Heart left ventricle (tissue), 16 donors: ENCODE results near the gene SUMF1. TPM values are rescaled to one million over a fixed set of nuclear protein-coding genes. Genes with fewer than 3 reads are reported as not detected.
A peak's percentile ranks its signal among the peaks of the same experiment; 100 is the strongest.
"Not testable (repeated sequence)": the region's sequence is repeated elsewhere in the genome, so short reads cannot be mapped to it uniquely, and the experiment has no call there.

Experiments used
- ATAC-seq, 4 donors: fragments of 200-7000 bp; cut with Tn5 transposase; one replicate each; pipeline ENCODE4 v1.9.1; 2020 to 2022; ENCODE audit warnings: moderate library complexity in 4 of 4, mild to moderate bottlenecking in 3 of 4, moderate number of reproducible peaks in 1 of 4
- DNase-seq, 5 donors: peaks; one replicate each; pipeline ENCODE4 v3.0.0-alpha.2; 2020
- H3K27ac ChIP-seq, 12 donors: fragments of 200-600 bp; sonication (generic) in 4 of 12; one replicate each; pipeline versions ENCODE4 v1.5.0 to v1.8.0; 2016 to 2022; ENCODE audit warnings: mild to moderate bottlenecking in 2 of 12
- H3K27me3 ChIP-seq, 9 donors: fragments of 200-600 bp; sonication (generic) in 2 of 9; one replicate each; pipeline versions ENCODE4 v1.5.1 to v1.8.0; 2016 to 2022; ENCODE audit warnings: mild to moderate bottlenecking in 3 of 9
- H3K36me3 ChIP-seq, 9 donors: fragments of 200-600 bp; sonication (generic) in 2 of 9; one replicate each; pipeline versions ENCODE4 v1.5.0 to v1.8.0; 2018 to 2022; ENCODE audit warnings: mild to moderate bottlenecking in 2 of 9
- H3K4me1 ChIP-seq, 12 donors: fragments of 200-600 bp; sonication (generic) in 4 of 12; one replicate each; pipeline versions ENCODE4 v1.5.0 to v1.8.0; 2016 to 2022; ENCODE audit warnings: mild to moderate bottlenecking in 3 of 12
- H3K4me3 ChIP-seq, 12 donors: fragments of 200-600 bp; sonication (generic) in 4 of 12; one replicate each; pipeline versions ENCODE4 v1.5.0 to v1.8.0; 2017 to 2022; ENCODE audit warnings: mild to moderate bottlenecking in 9 of 12, moderate library complexity in 4 of 12
- H3K9me3 ChIP-seq, 12 donors: fragments of 200-600 bp; sonication (generic) in 4 of 12; one replicate each; pipeline versions ENCODE4 v1.5.0 to v1.8.0; 2016 to 2022; ENCODE audit warnings: mild to moderate bottlenecking in 1 of 12
- POLR2A ChIP-seq, 2 donors: fragments of 450-650 bp; IDR thresholded peaks; one replicate each; pipeline ENCODE4 v1.6.1; 2017; ENCODE audit warnings: antibody characterized with exemption in 2 of 2, mild to moderate bottlenecking in 2 of 2, moderate library complexity in 2 of 2
- WGBS, 4 donors: extraction: QIAGEN DNeasy Blood & Tissue Kit in 2 of 4; methylation state at CpG; one replicate each; pipeline versions ENCODE4 v1.1.5 to v1.1.7; 2013 to 2018; 5-methylcytosine and 5-hydroxymethylcytosine counted together
- intact Hi-C, 10 donors: fragments of 100-400 bp; cut with DNase I; formaldehyde crosslinking; loops; one replicate each; pipeline versions ENCODE4 v1.11.1 to v1.14.2; 2022
- polyA plus RNA-seq, 2 donors: library from polyadenylated mRNA; stranded (reverse); fragments of 200-250 nt; gene quantifications; one replicate each; pipeline ENCODE4 v1.2.3, GENCODE V29; 2013
- total RNA-seq, 9 donors: library from RNA; depleted of rRNA in 2 of 9; stranded (reverse); fragments of >200 nt in 2 of 9; fragmentation: NEBNext Ultra II Directional in 3 of 9; extraction: Animal tissue kit (Norgen Biotek cat#: 25700) in 3 of 9; gene quantifications; one replicate each; pipeline versions ENCODE4 v1.1.0 to v1.2.4, GENCODE V29; 2016 to 2023
- TF ChIP-seq, protein P1 (sequence below), 12 donors: fragments of 200-600 bp; sonication (generic) in 4 of 12; IDR thresholded peaks; one replicate each; pipeline versions ENCODE4 v1.5.0 to v1.8.0; 2018 to 2022; ENCODE audit warnings: antibody characterized with exemption in 12 of 12, mild to moderate bottlenecking in 5 of 12
- donor health status: ischemic (EF 13 %, LVEDD 7.1; RV severe dilation, severe dysfunction).
- donor health status: healthy with polysubstance abuse.
- donor health status: DM: no; HTN: yes; CAD: no.
- donor health status: DM: no; HTN: no; CAD: no.
- donor health status: ischemic (EF 25% LVEDD 6.9; RV normal size, moderate dysfunction).
- donor health status: ischemic (EF 25% LVEDD 5.7; RV mildly dilated, moderate dysfunction).
- donor health status: healthy.
- donor health status: DM: yes; HTN: yes; CAD: no.
- donor health status: ischemic (EF 35%, LVEDD 5.7; RV mildly dilated, moderate dysfunction).
- donor health status: nonischemic (EF 11% LVEDD 7.7; RV severe dilation, severe dysfunction).
- donor health status: DM: yes; HTN: yes; CAD: no.
- donor health status: PGD.
- donor health status: ischemic (EF 29% LVEDD 5.4; RV normal size, mild dysfunction).
- donor health status: nonischemic (EF 23%, LVEDD 6.1; RV moderate dilation, normal function).

Gene SUMF1
- total and polyA plus RNA-seq, 11 donors = 3.9 to 21.1 (median 11.2) TPM

DNA sequence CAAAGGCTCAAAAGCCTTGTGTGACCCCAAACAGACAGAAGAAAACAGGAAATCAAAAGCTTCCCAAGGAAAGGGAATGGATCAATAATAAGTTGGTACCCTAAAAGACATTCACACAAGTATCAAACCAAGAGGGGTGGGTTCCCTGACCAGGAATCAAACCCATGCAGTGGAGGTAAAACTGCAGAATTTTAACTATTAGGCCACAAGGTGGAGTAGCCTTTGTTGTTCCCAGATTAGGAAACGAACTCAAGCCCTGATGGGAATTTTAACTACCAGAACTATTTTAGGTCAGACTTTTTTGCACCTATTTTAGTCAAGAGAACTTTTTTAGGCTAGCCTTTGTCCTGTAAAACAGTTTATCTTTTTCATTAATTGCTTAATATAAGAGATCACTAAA is 132.5 kb downstream of the SUMF1 start:
- 25 to 59% (median 48%) methylated on average over 1 of the region's 1 CpG for WGBS, 4 donors
- H3K27me3 ChIP-seq = no peaks in the 10 kb centered on the region
- no peaks in the 10 kb centered on the region for H3K36me3 ChIP-seq
- intact Hi-C loops = no loop called here
- no peak for ATAC-seq
- no peak overlapping the region for H3K27ac ChIP-seq
- TF ChIP-seq, protein P1, sequence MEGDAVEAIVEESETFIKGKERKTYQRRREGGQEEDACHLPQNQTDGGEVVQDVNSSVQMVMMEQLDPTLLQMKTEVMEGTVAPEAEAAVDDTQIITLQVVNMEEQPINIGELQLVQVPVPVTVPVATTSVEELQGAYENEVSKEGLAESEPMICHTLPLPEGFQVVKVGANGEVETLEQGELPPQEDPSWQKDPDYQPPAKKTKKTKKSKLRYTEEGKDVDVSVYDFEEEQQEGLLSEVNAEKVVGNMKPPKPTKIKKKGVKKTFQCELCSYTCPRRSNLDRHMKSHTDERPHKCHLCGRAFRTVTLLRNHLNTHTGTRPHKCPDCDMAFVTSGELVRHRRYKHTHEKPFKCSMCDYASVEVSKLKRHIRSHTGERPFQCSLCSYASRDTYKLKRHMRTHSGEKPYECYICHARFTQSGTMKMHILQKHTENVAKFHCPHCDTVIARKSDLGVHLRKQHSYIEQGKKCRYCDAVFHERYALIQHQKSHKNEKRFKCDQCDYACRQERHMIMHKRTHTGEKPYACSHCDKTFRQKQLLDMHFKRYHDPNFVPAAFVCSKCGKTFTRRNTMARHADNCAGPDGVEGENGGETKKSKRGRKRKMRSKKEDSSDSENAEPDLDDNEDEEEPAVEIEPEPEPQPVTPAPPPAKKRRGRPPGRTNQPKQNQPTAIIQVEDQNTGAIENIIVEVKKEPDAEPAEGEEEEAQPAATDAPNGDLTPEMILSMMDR (IDR thresholded peaks at IDR 0.05) = peak in 1 of 12 donors; percentile 5
- no peak for TF ChIP-seq POLR2A (IDR thresholded peaks at IDR 0.05)
- peaks cover 0 to 3% (median 0%) of the 10 kb centered on the region in 12 donors for H3K4me1 ChIP-seq
- peaks cover 0 to 1% (median 0%) of the 10 kb centered on the region in 12 donors for H3K9me3 ChIP-seq
- DNase-seq = no peak
- no peak overlapping the region for H3K4me3 ChIP-seq

DNA sequence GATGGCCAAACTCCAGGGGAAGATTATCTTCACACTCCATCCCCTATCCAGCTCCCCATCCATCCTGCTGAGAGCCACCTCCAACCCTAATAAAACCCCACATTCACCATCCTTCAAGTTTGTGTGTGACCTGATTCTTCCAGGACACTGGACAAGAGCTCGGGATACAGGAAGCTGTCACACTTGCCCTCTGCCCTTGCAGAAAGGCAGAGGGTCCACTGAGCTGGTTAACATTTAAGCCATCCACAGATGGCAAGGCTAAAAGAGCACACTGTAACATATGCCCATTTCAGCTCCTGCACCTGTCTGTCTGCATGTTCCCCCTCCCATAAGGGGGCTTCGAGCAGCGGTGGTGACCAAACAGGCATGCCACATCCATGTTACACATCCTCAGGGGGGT is 134.1 kb downstream of the SUMF1 start:
- DNase-seq = no peak
- WGBS, 4 donors = 88 to 100% (median 91%) methylated on average over 3 of the region's 3 CpGs
- TF ChIP-seq POLR2A (IDR thresholded peaks at IDR 0.05) = no peak
- TF ChIP-seq, protein P1 (IDR thresholded peaks at IDR 0.05) = no peak
- H3K9me3 ChIP-seq = peaks cover 0 to 6% (median 0%) of the 10 kb centered on the region in 12 donors
- intact Hi-C loops = no loop called here
- H3K4me3 ChIP-seq = no peak overlapping the region
- no peak for ATAC-seq
- no peaks in the 10 kb centered on the region for H3K27me3 ChIP-seq
- no peak overlapping the region for H3K27ac ChIP-seq
- H3K36me3 ChIP-seq = no peaks in the 10 kb centered on the region
- peaks cover 0 to 3% (median 0%) of the 10 kb centered on the region in 12 donors for H3K4me1 ChIP-seq

DNA sequence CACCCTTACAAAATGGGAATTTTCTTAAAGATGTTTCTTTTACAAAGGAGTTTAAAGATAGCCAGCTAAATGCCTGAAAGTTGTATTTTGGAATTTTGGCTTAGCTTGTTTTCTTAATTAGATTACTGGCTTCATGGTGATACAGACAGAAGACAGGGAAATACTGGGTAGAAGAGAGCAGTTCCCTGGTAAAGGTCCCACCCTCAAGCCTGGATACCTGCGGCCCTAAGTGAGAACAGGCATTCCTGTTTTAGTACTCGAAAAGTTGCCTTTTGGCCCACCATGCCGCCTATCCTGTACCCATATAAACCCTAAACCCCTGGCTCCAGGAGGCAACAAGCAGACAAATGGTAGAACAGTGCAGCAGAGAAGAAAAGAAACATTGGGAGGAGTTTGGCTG is 134.5 kb downstream of the SUMF1 start:
- 90 to 96% (median 93%) methylated on average over 3 of the region's 3 CpGs for WGBS, 4 donors
- H3K36me3 ChIP-seq = no peaks in the 10 kb centered on the region
- no peak overlapping the region for H3K4me3 ChIP-seq
- peaks cover 0 to 6% (median 0%) of the 10 kb centered on the region in 12 donors for H3K9me3 ChIP-seq
- H3K4me1 ChIP-seq = peaks cover 0 to 3% (median 0%) of the 10 kb centered on the region in 12 donors
- TF ChIP-seq, protein P1 (IDR thresholded peaks at IDR 0.05) = no peak
- no peak for TF ChIP-seq POLR2A (IDR thresholded peaks at IDR 0.05)
- intact Hi-C loops = no loop called here
- no peak overlapping the region for H3K27ac ChIP-seq
- H3K27me3 ChIP-seq = no peaks in the 10 kb centered on the region
- ATAC-seq (no peak), DNase-seq (no peak)

DNA sequence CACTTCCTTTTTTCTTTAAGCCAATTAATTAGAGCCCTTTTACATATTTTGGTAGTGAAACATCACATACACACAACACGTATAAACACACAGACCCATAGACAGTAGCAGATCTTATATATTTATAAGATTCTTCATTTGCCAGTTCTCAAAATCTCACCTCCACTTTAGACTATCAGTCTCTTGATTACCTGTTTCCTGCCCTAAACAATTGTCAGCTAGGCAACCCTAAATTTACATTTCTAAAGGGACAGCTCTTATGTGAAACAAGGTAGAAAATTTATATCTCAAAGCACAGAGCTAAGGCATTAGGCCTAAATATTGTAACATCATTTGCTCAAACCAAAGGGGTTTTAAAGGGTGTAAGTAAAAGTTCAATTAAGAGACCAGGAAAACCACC is 135.0 kb downstream of the SUMF1 start:
- no peak for ATAC-seq
- H3K4me3 ChIP-seq = no peak overlapping the region
- 92 to 100% (median 97%) methylated on average over 1 of the region's 1 CpG for WGBS, 4 donors

DNA sequence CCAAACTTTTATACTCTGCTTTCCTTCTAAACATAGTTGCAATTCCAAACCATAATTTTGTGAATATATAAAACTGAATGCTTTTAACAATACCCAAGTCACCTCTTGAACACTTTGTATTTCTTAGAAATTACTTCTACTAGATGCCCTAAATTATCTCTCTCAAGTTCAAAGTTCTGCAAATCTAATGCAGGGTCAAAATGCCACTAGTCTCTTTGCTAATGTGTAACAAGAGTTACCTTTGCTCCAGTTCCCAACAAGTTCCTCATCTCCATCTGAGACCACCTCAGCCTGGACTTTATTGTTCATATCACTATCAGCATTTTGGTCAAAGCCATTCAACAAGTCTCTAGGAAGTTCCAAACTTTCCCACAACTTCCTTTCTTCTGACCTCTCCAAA is 137.3 kb downstream of the SUMF1 start:
- H3K4me1 ChIP-seq, H3K27me3 ChIP-seq, DNase-seq, H3K27ac ChIP-seq, ATAC-seq, intact Hi-C loops, H3K4me3 ChIP-seq, H3K36me3 ChIP-seq: not testable (repeated sequence)
- H3K9me3 ChIP-seq = peaks cover 0 to 14% (median 0%) of the 10 kb centered on the region in 12 donors

More for the DNA sequence above, 135.0 kb downstream of the SUMF1 start:
- intact Hi-C loops = no loop called here
- Histone ChIP-seq H3K9me3 (peaks cover 0 to 9% (median 0%) of the 10 kb centered on the region in 12 donors), H3K27ac (no peak overlapping the region), H3K36me3 (no peaks in the 10 kb centered on the region), H3K27me3 (no peaks in the 10 kb centered on the region), H3K4me1 (peaks cover 0 to 3% (median 0%) of the 10 kb centered on the region in 12 donors)
- no peak for DNase-seq
- TF ChIP-seq, protein P1 (IDR thresholded peaks at IDR 0.05) = no peak
- no peak for TF ChIP-seq POLR2A (IDR thresholded peaks at IDR 0.05)
